CD4-positive, alpha-beta memory T cell (primary cell): ENCODE results near the gene CPA1. TPM values are rescaled to one million over a fixed set of nuclear protein-coding genes. Genes with fewer than 3 reads are reported as not detected.

Experiments
- polyA plus RNA-seq, 2 donors: library from polyadenylated mRNA; unstranded; fragments of 300-500 nt; fragmentation: Illumina TruSeq; gene quantifications; one replicate each; pipeline ENCODE4 v1.2.3, GENCODE V29; 2021
- total RNA-seq, 2 experiments: library from RNA; stranded (reverse); gene quantifications; one replicate each; pipeline ENCODE4 v1.2.3, GENCODE V29; 2021

CPA1 gene
- total and polyA plus RNA-seq, 4 experiments from 2014 or later = not detected

Other genes with a start within 250 kb of the CPA1 start
- 10 to 100 TPM; 34.5 to 38.0 TPM for gene TMEM209, start 175.1 kb upstream of the CPA1 start, total RNA-seq
- gene TMEM209, start 175.1 kb upstream of the CPA1 start, polyA plus RNA-seq = 10 to 100 TPM; 42.4 to 48.8 TPM
- gene SSMEM1, start 172.6 kb upstream of the CPA1 start, total RNA-seq = not detected
- not detected for gene SSMEM1, start 172.6 kb upstream of the CPA1 start, polyA plus RNA-seq
- gene CPA2, start 113.6 kb upstream of the CPA1 start, total RNA-seq = not detected
- not detected for gene CPA2, start 113.6 kb upstream of the CPA1 start, polyA plus RNA-seq
- gene CPA4, start 87.3 kb upstream of the CPA1 start, total RNA-seq = not detected
- not detected for gene CPA4, start 87.3 kb upstream of the CPA1 start, polyA plus RNA-seq
- gene CPA5, start 35.7 kb upstream of the CPA1 start, total RNA-seq = not detected
- 10 to 100 TPM; 12.3 to 23.7 TPM for gene CPA5, start 35.7 kb upstream of the CPA1 start, polyA plus RNA-seq
- gene CEP41, start 60.5 kb downstream of the CPA1 start, total RNA-seq = 1 to 10 TPM; 6.0 to 7.3 TPM
- 10 to 100 TPM; 16.3 to 20.9 TPM for gene CEP41, start 60.5 kb downstream of the CPA1 start, polyA plus RNA-seq
- 1 to 10 TPM; 2.3 to 2.8 TPM for gene MEST, start 111.6 kb downstream of the CPA1 start, total RNA-seq
- gene MEST, start 111.6 kb downstream of the CPA1 start, polyA plus RNA-seq = 1 to 10 TPM; 3.5 to 9.6 TPM